Gastroesophageal sphincter (tissue), 3 donors: ENCODE measurements around the gene C2CD2.

Experiments used
- CTCF ChIP-seq, 4 experiments: fragments of 200-600 bp in 2 of 4; fragments of 450-650 bp in 2 of 4; sonication (generic) in 1 of 4; IDR thresholded peaks; one replicate each; pipeline ENCODE4 v1.5.1; 2017 to 2019; ENCODE audit warnings: antibody characterized with exemption in 4 of 4, mild to moderate bottlenecking in 2 of 4, moderate library complexity in 2 of 4
- EP300 ChIP-seq: sonication (generic); formaldehyde crosslinking; IDR thresholded peaks from one replicate; pipeline ENCODE4 v1.6.1; 2017; ENCODE audit warnings: antibody characterized with exemption, mild to moderate bottlenecking
- POLR2A ChIP-seq, 2 donors: fragments of 450-650 bp; IDR thresholded peaks; one replicate each; pipeline ENCODE4 v1.6.1; 2017; ENCODE audit warnings: antibody characterized with exemption in 2 of 2, mild to moderate bottlenecking in 2 of 2, moderate library complexity in 1 of 2
- POLR2AphosphoS5 ChIP-seq: sonication (generic); formaldehyde crosslinking; IDR thresholded peaks from one replicate; pipeline ENCODE4 v1.6.1; 2017; ENCODE audit warnings: antibody characterized with exemption

GRCh38 chr21:41837756-41838297 lies 116.0 kb downstream of the C2CD2 start:
- TF ChIP-seq CTCF (IDR thresholded peaks at IDR 0.05) (no peak), POLR2AphosphoS5 (no peak), POLR2A (IDR thresholded peaks at IDR 0.05) (no peak), EP300 (no peak)
